CD4-positive, alpha-beta T cell treated with Interleukin-1 beta for 1 hour (primary cell): ENCODE results near the gene FRMPD2.
"Not testable (repeated sequence)": the region's sequence is repeated elsewhere in the genome, so short reads cannot be mapped to it uniquely, and the experiment has no call there.

ENCODE experiments used
- DNase-seq, 2 donors: peaks; one replicate each; pipeline ENCODE4 v3.0.0-alpha.2; 2020 to 2022

Gene FRMPD2

GRCh38 chr10:48231178-48231577 is 43.3 kb downstream of the FRMPD2 start:
- no peak for DNase-seq

GRCh38 chr10:48227213-48227612 is 47.3 kb downstream of the FRMPD2 start:
- no peak for DNase-seq

GRCh38 chr10:48224979-48225560 is 49.4 kb downstream of the FRMPD2 start:
- DNase-seq: no peak

- no peak for DNase-seq
Measured at GRCh38 chr10:48224296-48224695, 50.2 kb downstream of the FRMPD2 start.

- DNase-seq: no peak
Measured at GRCh38 chr10:48221814-48222213, 52.7 kb downstream of the FRMPD2 start.

- DNase-seq: not testable (repeated sequence)
Measured at GRCh38 chr10:48221031-48221430, 53.5 kb downstream of the FRMPD2 start.

GRCh38 chr10:48219194-48219593 is 55.3 kb downstream of the FRMPD2 start:
- no peak for DNase-seq

GRCh38 chr10:48216744-48217143 is 57.8 kb downstream of the FRMPD2 start:
- no peak for DNase-seq

GRCh38 chr10:48216204-48216505 is 58.3 kb downstream of the FRMPD2 start:
- no peak for DNase-seq

GRCh38 chr10:48215486-48216203 is 58.9 kb downstream of the FRMPD2 start:
- DNase-seq: peak; percentile 6 to 7

- no peak for DNase-seq
Measured at GRCh38 chr10:48214716-48215485, 59.6 kb downstream of the FRMPD2 start.

- no peak for DNase-seq
Measured at GRCh38 chr10:48213047-48213446, 61.4 kb downstream of the FRMPD2 start.

- DNase-seq: no peak
Measured at GRCh38 chr10:48211777-48212176, 62.7 kb downstream of the FRMPD2 start.

- no peak for DNase-seq
Measured at GRCh38 chr10:48210966-48211365, 63.5 kb downstream of the FRMPD2 start.

GRCh38 chr10:48210391-48210790 is 64.1 kb downstream of the FRMPD2 start:
- DNase-seq: no peak

GRCh38 chr10:48209241-48209640 is 65.3 kb downstream of the FRMPD2 start:
- no peak for DNase-seq

- no peak for DNase-seq
Measured at GRCh38 chr10:48207853-48208252, 66.6 kb downstream of the FRMPD2 start.

GRCh38 chr10:48206482-48207250 is 67.8 kb downstream of the FRMPD2 start:
- DNase-seq: no peak

- DNase-seq: no peak
Measured at GRCh38 chr10:48205918-48206317, 68.6 kb downstream of the FRMPD2 start.

GRCh38 chr10:48199580-48200377 is 74.7 kb downstream of the FRMPD2 start:
- DNase-seq: no peak

- no peak for DNase-seq
Measured at GRCh38 chr10:48197236-48197899, 77.1 kb downstream of the FRMPD2 start.

GRCh38 chr10:48195803-48196202 is 78.7 kb downstream of the FRMPD2 start:
- DNase-seq: no peak
